Measurements from ENCODE around the gene CD276.

The CD276 gene

DNA sequence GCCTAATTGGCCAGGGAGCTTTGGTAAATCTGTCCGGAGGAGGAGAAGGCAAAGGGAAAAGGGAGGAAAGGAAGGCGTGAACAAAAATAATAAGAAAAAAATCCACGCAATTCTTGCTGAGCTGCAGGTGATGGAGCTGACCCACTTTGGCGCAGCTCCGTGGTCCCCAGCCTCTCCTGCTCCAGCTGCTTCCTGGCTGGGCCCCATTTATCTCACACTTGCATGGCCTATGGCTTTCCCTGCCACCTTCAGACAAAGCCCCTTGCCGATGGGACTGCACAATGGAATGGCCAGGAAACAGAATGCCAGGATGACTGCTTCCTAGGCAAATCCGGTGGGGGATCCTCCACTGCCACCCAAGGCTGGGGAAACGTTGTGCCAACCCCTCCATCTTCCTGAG, 62.1 kb downstream of the CD276 start:
- in situ Hi-C loops (cut with HindIII; ENCODE audit: low sequenced_read_pairs) = no loop called here

DNA sequence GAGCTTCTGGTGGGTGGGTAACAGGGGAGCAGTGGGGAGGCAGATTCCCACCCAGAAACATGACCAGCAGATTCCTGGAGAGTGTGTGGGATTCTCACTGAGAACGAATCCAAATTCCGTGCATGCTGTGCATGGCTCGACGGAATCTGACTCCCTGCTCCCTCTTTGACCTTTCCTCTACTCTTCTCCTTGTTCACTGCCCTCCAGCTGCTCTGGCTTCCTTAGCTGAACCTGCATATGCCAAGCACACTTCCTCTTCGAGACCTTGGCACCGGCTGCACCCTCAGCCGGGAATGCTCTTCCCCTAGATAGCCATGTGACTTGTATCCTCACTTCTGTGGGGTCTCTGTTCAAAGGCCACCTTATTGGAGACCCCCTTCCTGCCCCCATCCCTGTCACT, 62.7 kb downstream of the CD276 start:
- in situ Hi-C loops (cut with HindIII; ENCODE audit: low sequenced_read_pairs) = no loop called here

DNA sequence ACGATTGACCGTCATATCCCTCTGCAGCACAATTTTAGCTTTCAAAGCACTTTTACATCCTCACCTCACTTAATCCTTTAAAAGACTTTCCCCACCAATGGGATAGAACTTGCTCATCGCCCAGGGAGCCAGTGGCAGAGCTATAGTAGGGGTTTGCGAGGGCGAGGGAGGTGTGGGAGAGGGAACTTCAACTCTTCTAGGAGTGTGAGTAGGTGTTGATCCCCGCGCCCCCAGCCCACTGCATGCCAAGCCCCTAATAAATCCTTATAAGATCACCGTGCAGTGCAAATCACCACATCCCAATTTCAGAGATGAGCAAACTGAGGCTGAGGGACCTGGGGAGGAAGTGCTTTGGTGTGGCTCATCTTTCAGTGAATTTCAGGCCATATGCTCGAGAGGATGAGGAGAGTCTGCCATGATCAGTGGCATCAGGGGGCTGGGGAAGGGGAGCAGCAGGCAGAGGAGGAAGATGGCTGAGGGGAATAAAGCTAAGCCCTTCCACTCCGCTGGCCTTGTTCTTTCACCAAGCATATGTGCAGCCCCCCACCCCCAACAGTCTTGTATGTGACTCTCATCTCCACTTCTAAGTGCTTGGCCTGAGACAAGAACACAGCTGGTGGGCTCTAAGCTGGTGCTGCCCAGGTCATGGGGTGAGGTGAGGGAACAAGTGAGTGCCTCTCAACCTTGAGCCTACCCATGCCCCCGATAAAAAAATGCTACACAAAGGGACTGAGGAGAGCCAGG, 63.8 kb downstream of the CD276 start:
- in situ Hi-C loops (cut with HindIII; ENCODE audit: low sequenced_read_pairs) = no loop called here

DNA sequence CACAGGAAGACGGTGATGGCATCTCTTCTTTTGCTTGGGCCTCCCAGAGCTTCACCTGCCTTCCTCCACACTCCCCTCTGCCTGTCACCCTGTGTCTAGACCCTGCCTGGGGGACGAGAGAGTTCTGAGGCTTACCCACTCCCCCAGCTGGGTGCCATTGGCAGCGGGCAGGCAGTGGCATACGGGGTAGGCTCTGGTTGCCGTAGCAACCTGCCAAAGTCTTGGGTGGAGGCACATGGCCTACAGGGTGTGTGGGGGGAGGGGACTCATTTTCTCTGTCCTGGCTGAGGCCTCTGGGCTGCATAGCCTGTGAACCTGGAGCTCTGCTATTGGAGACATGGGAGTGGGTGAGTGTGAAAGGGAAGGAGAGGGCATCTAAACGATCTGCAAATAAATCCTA, 64.5 kb downstream of the CD276 start:
- in situ Hi-C loops (cut with HindIII; ENCODE audit: low sequenced_read_pairs) = no loop called here

DNA sequence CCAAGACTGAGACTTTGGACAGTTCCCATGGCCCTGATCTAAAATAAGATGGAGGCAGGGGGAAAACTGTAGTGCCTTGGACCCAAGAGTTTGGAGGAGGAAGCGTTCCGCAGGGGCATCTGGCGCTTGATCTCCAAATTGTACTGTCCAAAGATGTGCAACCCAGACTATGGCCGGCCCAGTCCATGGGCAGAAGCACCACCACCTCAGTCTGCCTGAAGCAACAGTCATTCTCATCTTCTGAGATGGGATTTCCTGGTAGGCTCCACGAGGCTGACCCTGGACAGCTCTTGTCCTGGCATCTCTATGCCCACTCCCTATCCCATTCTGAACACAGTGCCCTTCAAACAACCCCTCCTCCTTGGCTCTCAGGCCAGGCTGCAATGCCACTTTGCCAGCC, 65.3 kb downstream of the CD276 start:
- in situ Hi-C loops (cut with HindIII; ENCODE audit: low sequenced_read_pairs) = no loop called here

DNA sequence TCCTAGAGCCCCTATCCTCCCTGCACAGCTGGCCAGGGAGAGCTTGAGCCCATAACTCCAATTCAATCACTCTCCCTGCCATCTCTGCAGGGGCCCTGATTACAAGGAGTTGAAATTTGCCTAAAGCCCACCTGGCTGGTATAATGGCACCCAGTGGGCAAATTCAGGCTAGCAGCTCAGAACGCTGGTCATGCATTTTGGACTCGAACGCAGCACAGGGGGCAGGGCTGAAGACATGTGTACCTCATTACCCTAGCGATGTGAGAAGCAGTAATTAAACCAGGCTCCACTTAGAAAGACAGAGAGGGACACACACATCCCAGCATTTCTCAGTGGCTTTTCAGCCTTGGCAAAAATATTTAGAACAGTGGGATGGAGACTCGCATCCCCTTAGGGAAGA, 65.8 kb downstream of the CD276 start:
- in situ Hi-C loops (cut with HindIII; ENCODE audit: low sequenced_read_pairs) = no loop called here

DNA sequence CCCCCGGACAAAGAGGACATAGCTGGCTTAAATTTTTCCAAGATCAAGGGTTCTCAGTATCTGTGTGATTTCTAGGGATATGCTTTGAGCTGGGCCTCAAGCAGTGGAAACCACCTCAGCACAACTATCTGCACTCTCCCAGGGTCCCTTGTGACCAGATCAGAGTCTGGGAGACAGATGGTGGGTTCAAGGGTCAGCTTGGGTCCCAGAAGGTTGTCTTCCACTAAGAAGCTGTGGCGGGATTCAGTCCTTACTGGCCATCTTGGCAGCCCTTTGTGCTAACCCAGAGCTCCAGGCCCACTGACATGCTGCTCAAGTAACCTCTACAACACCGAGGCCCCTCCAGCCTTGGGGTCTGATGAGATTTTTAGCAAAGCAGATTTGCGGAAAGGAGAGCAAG, 66.3 kb downstream of the CD276 start:
- in situ Hi-C loops (cut with HindIII; ENCODE audit: low sequenced_read_pairs) = no loop called here

DNA sequence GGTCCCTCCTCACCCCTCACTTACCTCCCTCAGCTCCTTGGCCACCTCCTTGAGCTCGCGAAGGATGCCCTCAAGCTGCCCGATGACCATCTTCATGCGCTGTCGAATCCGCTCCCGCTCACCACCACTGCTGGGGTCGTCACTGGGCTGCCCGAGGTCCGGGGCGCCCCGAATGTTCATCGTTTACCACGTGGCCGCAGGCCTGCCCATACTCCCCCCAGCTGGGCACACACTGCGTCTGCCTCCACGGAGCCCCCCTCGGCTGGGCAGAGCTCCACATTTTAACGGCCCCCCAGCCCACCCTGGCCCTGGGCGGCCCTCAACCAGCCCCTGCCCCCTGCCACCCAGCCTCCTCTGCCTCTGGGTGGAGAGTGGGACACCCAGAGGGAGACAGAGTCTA, 66.8 kb downstream of the CD276 start:
- in situ Hi-C loops (cut with HindIII; ENCODE audit: low sequenced_read_pairs) = no loop called here

DNA sequence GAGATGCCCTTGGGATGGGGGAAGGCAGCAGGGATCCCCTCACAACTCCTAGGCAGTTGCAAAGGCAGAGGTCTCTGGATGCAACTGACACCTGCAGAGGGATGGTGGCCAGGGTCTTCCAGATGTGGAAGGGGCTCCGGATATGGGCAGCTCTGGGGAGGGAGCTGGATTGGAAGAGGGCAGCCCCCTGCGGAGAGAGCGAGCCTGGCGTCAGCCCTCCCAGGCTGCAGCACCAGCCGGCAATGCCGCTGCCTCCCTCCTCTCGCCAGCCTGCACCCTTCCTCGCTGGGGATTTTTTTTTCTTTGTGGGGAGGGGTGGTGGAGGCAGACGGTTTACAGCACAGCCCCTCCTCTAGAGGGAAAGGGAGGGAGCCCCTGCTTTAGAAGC, 67.3 kb downstream of the CD276 start:
- in situ Hi-C loops (cut with HindIII; ENCODE audit: low sequenced_read_pairs) = no loop called here

DNA sequence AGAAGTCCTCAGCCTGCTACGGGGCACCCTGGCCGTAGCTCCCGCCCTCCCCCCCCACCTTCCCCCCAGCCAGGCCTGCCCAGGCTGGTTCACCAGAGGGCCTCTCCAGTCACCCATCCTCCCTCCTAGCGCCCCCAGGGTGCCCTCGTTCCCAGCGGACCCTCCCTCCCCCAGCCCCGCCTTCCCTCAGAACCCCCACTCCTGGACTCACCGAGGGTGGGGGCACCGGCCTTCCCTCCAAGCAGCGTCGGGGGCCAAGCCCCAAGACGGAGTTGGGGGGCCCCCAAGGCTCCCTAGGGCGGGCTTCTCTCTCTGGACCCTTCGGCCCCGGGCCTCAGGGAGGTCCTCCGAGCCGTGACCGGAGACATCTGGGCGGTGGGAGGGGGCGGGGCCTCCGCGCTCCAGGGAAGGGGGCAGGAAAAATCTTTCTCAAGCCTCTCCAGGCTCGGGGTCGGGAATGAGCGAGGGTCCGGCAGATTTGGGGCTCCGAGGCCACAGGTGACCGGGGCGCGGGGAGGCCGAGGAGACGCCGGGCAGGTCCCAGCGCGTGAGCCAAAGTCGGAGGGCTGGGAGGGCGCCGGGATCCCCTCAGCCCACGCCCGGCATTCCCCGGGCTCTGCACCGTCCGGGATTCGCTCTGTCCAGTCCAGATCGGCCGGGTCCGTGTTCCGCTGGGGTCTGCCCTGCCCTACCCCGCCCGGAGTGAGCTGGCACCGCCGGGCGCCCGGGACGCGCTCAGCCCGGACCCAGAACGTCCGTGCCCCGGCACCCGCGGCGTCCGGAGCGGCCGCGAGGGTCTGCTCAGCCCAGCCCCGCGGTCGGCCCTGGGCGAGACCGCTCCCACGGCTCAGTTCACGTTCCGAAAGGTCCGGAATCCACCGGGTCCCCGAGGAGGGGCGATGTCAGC, 68.0 kb downstream of the CD276 start:
- in situ Hi-C loops (cut with HindIII; ENCODE audit: low sequenced_read_pairs) = no loop called here

DNA sequence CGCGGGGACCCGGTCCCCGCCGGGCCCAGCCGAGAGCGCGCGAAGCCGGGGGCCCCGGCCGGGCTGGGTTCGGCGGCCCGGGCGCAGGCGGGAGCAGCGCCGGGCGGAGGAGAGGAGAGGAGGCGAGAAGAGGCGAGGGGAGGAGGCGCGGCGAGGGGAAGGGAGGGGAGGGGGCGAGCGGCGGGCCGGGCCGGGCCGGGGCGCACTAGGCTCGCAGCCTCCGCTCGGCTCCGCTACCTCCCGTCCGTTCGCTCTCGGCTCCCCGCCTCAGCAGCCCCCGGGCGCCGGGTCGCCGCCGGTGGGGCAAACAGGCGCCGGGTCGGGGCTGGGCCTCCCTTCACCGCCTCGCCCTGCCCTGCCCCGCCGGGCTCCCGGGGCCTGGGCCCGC, 68.6 kb downstream of the CD276 start:
- in situ Hi-C loops (cut with HindIII; ENCODE audit: low sequenced_read_pairs) = no loop called here

DNA sequence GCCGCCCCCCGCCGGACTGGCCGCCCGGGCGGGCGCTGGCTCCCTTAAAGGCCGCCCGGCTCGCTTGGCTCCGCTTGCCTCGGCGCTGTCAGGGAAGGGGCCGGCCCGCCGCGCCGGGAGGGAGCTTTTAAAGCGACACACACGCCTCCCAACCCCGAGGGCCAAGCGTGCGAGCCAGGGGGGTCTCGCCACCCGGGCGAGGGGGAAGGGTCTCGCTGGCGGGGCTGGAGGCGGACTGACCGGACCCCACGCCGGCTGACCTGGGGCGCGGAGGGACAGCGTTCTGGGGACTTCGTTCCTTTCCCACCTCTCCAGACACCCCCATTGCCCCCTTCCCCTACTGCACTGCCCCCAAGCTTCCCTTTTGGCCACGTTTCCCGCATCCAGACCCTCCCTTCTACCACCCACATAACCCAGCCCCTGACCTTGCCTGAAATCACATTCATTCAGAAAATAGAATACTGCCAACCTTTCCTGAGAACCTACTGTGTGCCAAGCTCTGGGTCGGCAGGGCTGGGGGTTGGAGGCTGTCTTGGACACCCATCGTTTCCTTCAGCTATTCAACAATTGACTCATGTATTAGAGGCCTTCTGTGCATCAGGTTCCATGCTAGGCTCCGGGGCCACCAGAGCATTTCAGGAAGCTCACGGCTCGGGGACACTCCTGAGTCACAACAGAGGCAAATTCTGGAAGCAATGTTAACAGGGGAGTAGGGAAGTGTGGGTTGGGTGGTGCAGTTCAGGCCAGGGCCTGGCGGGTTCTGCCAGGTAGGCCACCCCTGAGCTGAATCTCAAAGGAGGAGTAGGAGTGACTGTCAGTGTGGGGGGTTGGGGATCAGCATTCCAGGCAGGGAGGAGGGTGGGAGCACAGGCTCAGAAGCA, 69.3 kb downstream of the CD276 start, which contains the start of gene INSYN1:
INSYN1 (minus strand) TSS at position 102 of the 881 bp plus-strand sequence. CDS start 2,221 bp downstream, outside the sequence.
- in situ Hi-C loops (cut with HindIII; ENCODE audit: low sequenced_read_pairs) = no loop called here

DNA sequence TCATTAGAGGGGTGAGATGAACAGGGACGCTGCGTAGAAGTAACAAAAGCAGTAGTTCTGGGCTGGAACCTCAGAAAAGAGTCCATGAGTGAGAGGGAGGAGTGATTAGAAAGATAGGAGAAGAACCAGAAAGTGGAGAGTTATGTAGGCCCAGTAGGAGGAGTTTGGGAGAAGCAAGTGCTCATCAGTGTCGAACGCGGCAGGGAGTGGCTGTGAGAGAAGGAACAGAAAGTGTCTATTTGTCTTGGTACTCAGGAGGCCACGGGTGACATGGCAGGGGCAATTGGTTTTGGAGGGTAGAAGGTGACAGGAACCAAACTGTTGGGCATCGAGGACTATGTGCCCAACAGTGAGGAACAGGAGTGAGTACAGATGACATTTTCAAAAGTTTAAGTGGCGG, 70.3 kb downstream of the CD276 start:
- in situ Hi-C loops (cut with HindIII; ENCODE audit: low sequenced_read_pairs) = no loop called here

DNA sequence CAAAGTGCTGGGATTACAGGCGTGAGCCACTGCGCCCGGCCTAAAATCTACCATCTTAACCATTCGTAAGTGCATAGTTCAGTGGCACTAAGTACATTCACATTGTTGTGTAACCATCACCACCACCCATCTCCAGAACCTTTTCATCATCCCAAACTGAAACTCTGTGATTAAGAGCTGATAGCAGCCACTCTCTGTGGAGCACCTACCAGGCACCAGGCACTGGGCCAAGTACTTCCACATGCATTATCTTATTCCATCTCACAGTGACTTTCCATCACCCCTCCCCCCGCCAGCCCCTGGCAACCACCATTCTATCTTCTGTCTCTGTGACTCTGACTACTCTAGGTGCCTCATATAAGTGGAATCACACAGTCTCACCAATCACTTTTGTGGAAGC, 71.3 kb downstream of the CD276 start:
- in situ Hi-C loops (cut with HindIII; ENCODE audit: low sequenced_read_pairs) = no loop called here

DNA sequence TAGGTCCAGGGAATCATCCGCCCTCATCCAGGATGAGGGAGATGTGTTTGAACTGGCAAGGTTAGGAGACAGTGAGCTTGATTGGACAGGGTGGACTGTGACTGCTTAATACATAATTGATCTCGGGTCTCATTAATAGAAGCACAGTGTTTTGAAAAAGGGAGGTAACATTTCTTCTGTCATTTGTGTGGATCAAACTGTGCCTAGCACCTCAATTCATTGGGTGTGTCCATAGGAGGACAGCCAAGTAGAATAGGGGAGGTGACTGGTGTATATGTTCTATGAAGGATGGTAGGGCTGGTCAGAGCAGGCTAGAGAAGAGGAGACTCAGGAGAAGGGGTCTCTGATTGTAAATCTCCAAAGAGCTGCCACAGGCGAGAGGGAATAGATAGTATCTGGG, 71.8 kb downstream of the CD276 start:
- in situ Hi-C loops (cut with HindIII; ENCODE audit: low sequenced_read_pairs) = no loop called here

DNA sequence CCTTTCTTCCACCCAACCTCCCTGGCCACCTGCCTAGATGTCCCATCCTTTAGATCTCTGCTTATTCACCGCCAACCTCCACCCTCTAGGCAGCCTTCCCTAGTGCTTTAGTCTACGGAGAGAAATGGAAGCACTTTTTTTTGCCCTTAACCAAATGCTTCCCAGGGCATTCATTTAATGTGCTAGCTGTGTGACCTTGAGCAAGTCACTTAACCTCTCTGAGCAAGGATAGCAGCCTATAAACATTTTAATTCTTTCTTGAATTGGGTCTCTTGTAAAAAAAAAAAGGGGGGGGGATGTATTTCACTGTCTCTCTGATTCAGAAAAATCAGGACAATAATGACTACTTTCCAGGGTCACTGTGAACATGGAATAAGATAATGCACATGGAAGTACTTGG, 72.2 kb downstream of the CD276 start:
- in situ Hi-C loops (cut with HindIII; ENCODE audit: low sequenced_read_pairs) = no loop called here

DNA sequence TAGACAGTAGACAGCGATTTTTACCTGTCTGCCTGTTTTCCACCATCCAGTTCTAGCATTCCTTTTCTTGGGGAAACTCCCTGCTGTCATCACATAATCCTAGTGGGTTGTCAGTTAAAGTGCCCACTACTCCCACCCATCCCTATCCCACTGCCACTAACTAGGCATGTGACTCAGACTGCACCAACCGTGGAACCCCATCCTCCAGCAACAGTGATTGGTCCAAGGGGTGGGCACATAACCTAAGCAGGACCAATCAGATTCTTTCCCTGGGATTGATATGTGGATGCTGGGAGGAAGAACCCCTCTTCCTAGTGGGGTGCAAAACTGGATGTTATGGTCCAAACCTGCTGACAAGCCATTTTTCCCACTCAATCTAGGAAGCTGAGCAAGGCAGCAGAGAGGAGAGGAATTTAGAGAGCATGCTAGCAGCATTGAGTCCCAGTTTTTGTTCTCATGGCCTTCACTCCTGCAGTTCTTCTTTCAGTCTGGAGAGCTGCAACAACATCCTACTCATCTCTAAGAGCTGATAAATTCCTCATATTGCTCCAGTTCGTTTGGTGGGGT, 72.8 kb downstream of the CD276 start:
- in situ Hi-C loops (cut with HindIII; ENCODE audit: low sequenced_read_pairs) = no loop called here

DNA sequence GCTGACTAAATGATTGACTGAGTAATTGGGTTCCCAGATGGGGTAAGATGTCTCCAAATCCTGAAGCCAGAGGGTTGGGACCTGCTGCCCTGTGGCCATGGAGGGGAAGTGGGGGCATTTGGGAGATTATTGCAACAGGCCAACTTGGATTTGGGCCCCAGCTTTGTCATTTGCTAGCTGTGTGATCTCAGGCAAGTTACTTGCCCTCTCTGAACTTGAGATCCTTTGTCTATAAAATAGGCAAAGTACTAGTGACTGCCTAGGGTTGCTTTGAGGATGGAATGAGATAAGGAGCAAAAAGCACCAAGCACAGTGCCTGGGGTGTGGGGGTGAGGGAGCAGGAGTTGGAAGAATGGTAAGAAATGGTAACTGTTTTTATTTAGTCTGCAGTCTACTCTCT, 73.4 kb downstream of the CD276 start:
- in situ Hi-C loops (cut with HindIII; ENCODE audit: low sequenced_read_pairs) = no loop called here

DNA sequence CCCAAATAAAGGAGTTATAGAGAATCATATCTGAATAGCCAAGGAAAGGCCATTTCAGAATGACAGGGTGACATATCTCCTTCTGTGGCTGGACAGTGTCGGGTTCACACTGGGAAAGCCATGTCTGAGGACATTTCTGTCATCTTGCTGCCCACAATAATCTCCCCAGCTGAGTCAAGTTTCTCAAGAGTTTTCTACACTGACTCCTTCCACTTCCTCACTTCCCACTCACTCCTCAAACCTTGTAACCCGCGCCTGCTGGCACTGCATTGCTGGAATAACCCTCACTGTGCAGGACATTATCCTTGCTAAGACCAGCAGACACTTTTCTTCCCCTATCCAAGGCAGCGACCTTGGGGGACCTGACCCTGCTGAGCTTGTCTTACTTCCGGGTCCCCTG, 74.3 kb downstream of the CD276 start:
- in situ Hi-C loops (cut with HindIII; ENCODE audit: low sequenced_read_pairs) = no loop called here

DNA sequence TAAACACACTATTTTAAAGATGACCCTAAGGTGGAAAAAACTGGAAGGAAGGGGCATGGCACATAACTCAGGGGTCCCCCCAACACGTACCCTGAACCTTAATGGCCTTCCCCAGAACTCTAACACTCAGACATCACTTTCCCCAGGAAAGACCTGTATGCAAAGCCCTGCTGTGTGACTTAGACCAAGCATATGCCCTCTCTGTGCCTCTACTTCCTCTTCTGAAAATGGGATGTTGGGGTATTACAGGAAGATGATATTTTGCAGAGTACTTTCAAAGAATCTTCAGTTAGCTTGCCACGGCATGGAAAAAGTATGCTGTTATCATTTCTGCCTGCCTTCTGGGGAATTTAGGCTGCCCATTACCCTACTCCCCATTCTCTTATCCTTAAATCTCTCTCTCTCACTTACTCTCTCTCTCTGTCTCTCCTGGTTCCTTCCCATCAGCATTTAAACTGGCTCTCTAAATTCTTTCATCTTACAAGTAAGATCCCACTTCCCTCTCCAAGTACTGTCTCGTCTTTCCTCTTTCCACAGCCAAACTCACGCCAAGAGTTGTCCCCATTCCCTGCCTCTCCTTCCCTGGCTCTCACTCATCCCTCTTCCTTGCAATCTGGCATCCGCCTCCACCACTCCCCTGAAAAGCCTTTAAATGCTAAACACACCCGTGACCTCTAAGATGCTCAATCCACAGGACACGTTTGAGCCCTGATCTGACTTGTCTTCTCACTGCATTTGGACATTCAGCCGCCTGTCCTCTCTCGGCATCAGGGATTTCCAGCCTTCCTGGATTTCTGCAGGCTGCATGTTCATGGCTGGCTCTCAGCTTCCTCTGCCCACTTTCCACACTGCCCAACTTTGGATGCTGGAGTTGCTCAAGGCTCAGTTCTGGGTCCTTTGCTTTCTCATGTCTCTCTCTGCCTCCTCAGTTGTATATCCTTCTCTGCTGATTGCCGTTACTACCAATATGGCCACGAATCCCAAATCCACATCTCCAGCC, 76.4 kb downstream of the CD276 start:
- in situ Hi-C loops (cut with HindIII; ENCODE audit: low sequenced_read_pairs) = no loop called here

All from endothelial cell of hepatic sinusoid (primary cell).